SK-N-MC (cell line): ENCODE results near the gene ELAVL2.

Source experiments
- EZH2 ChIP-seq: fragments of 200-600 bp; sonication (generic); IDR thresholded peaks from one replicate; pipeline ENCODE4 v1.6.1; 2017; ENCODE audit warnings: antibody characterized with exemption
- FOXP2 ChIP-seq: optimal IDR thresholded peaks from 2 replicates; pipeline ENCODE3; 2011; ENCODE audit warnings: mild to moderate bottlenecking, moderate library complexity; ENCODE audit not compliant: insufficient read depth; ENCODE audit errors: extremely low read length, control extremely low read depth
- POLR2AphosphoS5 ChIP-seq: IDR thresholded peaks from 2 replicates; pipeline ENCODE4 v1.6.1; 2012; ENCODE audit warnings: mild to moderate bottlenecking, low read depth, low read length, borderline replicate concordance

- TF ChIP-seq POLR2AphosphoS5 (no peak), EZH2 (no peak), FOXP2 (no peak)
Measured at GRCh38 chr9:23850690-23851629, 24.9 kb upstream of the ELAVL2 start.
